ENCODE data around the gene PTGIS. TPM values are rescaled to one million over a fixed set of nuclear protein-coding genes. Genes with fewer than 3 reads are reported as not detected.

PTGIS gene
- total and polyA plus RNA-seq, 2 donors (not counting 3 experiments of a cell fraction or from before 2014, with no cell fraction given): 6.2 to 11.8 TPM

DNA sequence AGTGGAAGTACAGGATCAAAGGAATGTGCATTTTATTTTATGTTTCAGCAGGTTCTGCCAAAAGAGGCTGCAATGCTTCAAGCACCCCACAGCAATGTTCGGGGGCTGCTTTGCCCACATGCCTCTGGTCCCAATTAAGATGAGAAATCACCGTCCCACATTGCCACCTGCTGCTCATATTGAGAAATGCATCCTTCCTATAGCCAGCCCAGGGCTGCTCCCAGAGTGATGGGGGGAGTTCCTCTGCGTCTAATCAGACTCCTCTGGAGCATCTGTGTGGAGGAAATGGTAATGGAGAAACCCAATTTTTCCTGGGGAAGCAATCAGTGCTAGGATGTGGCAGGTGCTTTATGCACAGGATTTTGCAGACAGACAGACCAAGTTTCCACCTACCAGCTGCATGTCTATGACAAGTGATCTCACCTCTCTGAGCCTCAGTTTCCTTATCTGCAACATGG, 33.7 kb downstream of the PTGIS start:
- H2AFZ ChIP-seq (ENCODE audit: low read depth, low read length): no peak overlapping the region
- H3K9me3 ChIP-seq (replicated peaks; ENCODE audit: control insufficient read depth, insufficient read depth, low read length): no peaks in the 10 kb centered on the region
- H3K9me1 ChIP-seq (replicated peaks; ENCODE audit: control insufficient read depth, extremely low read depth, insufficient read depth, low read length): no peaks in the 10 kb centered on the region
- intact Hi-C loops (cut with micrococcal nuclease): loop anchor here (1.0 kb wide), 2 partner anchors 50 to 200 kb away; no protein-coding TSS in a partner anchor
- H3K27me3 ChIP-seq (ENCODE audit: control insufficient read depth in 2 of 2, insufficient read depth in 2 of 2, low read length in 2 of 2): peaks cover 0 to 2% of the 10 kb centered on the region in 2 experiments
- dilution Hi-C loops (cut with MboI; ENCODE audit: extremely low pct_ligation_motif_present, low sequenced_read_pairs): no loop called here
- no peaks in the 10 kb centered on the region for H3K4me1 ChIP-seq (ENCODE audit: control insufficient read depth, extremely low read depth, insufficient read depth, low read length)
- no peaks in the 10 kb centered on the region for H3K36me3 ChIP-seq (ENCODE audit: control insufficient read depth in 2 of 2, extremely low read depth in 1 of 2, insufficient read depth in 2 of 2, low read length in 2 of 2)
- no peak overlapping the region for H3K27ac ChIP-seq (ENCODE audit: insufficient read depth, low read depth, low read length)
- no peak overlapping the region for H3K4me2 ChIP-seq (ENCODE audit: insufficient read depth, low read length)
- H3K4me3 ChIP-seq (replicated peaks in 1 of 3; ENCODE audit: insufficient read depth in 1 of 3, low read depth in 1 of 3, low read length in 3 of 3): no peak overlapping the region
- no peak overlapping the region for H3K9ac ChIP-seq (replicated peaks; ENCODE audit: extremely low read depth, insufficient read depth, low read length)
- ChIA-PET POLR2A (no interaction called here), CTCF (interaction anchor here (0.8 to 1.8 kb wide), 12 partner anchors 9 to 379 kb away, joined by 3 to 10 read pairs (median 4); no protein-coding TSS in a partner anchor)
- no peaks in the 10 kb centered on the region for H3K79me2 ChIP-seq (ENCODE audit: control insufficient read depth, insufficient read depth, low read length)
- DNase-seq (ENCODE audit: low read depth, low spot score): peak; percentile 60
- no TSS peak for BruUV-seq (replicated peaks)
- no peaks in the 10 kb centered on the region for H4K20me1 ChIP-seq (replicated peaks; ENCODE audit: control insufficient read depth, extremely low read depth, insufficient read depth, low read length)
- peak; percentile 89 for FAIRE-seq
- TF ChIP-seq, protein P1, sequence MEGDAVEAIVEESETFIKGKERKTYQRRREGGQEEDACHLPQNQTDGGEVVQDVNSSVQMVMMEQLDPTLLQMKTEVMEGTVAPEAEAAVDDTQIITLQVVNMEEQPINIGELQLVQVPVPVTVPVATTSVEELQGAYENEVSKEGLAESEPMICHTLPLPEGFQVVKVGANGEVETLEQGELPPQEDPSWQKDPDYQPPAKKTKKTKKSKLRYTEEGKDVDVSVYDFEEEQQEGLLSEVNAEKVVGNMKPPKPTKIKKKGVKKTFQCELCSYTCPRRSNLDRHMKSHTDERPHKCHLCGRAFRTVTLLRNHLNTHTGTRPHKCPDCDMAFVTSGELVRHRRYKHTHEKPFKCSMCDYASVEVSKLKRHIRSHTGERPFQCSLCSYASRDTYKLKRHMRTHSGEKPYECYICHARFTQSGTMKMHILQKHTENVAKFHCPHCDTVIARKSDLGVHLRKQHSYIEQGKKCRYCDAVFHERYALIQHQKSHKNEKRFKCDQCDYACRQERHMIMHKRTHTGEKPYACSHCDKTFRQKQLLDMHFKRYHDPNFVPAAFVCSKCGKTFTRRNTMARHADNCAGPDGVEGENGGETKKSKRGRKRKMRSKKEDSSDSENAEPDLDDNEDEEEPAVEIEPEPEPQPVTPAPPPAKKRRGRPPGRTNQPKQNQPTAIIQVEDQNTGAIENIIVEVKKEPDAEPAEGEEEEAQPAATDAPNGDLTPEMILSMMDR (IDR thresholded peaks at IDR 0.05; ENCODE audit: extremely low read depth in 1 of 2, insufficient read depth in 1 of 2, low read depth in 1 of 2, low read length in 2 of 2): peak; percentile 71
- TF ChIP-seq POLR2A (IDR thresholded peaks at IDR 0.05; ENCODE audit: low read depth, low read length): no peak
- no peak for TF ChIP-seq GATA2 (IDR thresholded peaks at IDR 0.05; ENCODE audit: insufficient read depth, insufficient read length, low read depth, low read length)

DNA sequence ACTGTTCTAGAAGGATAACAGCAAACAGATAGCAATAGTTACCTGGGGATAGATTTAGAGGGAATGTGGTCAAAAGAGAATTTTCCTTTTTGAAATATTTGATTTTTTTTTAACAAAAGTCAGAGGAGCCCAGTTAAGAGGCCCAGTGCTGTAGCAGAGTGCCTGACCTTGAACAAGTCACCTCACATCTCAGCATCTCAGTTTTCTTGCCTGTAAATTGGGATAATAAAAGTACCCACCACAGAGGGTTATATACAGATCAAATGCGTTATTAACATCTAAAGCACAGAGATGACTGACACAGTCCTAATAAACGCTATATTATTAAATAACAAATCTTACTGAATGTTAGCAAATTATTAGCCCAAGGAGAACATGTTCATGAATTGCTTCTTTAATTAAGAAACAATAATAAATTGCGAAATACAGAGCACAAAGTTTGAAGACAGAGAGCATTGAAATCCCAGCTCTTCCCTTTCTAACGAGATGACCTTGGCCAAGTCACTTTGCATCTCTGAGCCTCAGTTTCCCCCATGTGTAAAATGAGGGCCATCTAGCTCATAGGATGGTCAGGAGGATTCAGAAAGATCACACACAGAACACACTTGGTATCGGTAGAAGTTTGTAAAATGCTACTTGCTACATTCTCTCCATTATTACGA, 35.5 kb downstream of the PTGIS start:
- no peak for TF ChIP-seq POLR2AphosphoS5 (IDR thresholded peaks at IDR 0.05; ENCODE audit: insufficient read depth, low read depth, low read length)
- no peak for TF ChIP-seq MYC (IDR thresholded peaks at IDR 0.05; ENCODE audit: low read depth, low read length)
- TF ChIP-seq JUN (IDR thresholded peaks at IDR 0.05; ENCODE audit: borderline replicate concordance, insufficient read depth, insufficient read length, low read depth): no peak
- no peak for TF ChIP-seq FOS (IDR thresholded peaks at IDR 0.05; ENCODE audit: borderline replicate concordance, insufficient read depth, low read length)
- no peak for TF ChIP-seq POLR2A (IDR thresholded peaks at IDR 0.05; ENCODE audit: low read depth, low read length)
- TF ChIP-seq, protein P2, sequence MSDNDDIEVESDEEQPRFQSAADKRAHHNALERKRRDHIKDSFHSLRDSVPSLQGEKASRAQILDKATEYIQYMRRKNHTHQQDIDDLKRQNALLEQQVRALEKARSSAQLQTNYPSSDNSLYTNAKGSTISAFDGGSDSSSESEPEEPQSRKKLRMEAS (IDR thresholded peaks at IDR 0.05; ENCODE audit: insufficient read depth, insufficient read length): no peak
- TF ChIP-seq, protein P1 (IDR thresholded peaks at IDR 0.05; ENCODE audit: extremely low read depth in 1 of 2, insufficient read depth in 1 of 2, low read depth in 1 of 2, low read length in 2 of 2): no peak
- no peak for TF ChIP-seq EZH2 (IDR thresholded peaks at IDR 0.05; ENCODE audit: borderline replicate concordance, low read depth, low read length, severe bottlenecking)
- no peak for TF ChIP-seq GATA2 (IDR thresholded peaks at IDR 0.05; ENCODE audit: insufficient read depth, insufficient read length, low read depth, low read length)
- dilution Hi-C loops (cut with MboI; ENCODE audit: extremely low pct_ligation_motif_present, low sequenced_read_pairs): no loop called here
- CTCF ChIA-PET: no interaction called here

More for the DNA sequence above, 35.5 kb downstream of the PTGIS start:
- Histone ChIP-seq H3K4me2 (ENCODE audit: insufficient read depth, low read length) (no peak overlapping the region), H3K9me1 (replicated peaks; ENCODE audit: control insufficient read depth, extremely low read depth, insufficient read depth, low read length) (no peaks in the 10 kb centered on the region), H3K9me3 (replicated peaks; ENCODE audit: control insufficient read depth, insufficient read depth, low read length) (no peaks in the 10 kb centered on the region), H2AFZ (ENCODE audit: low read depth, low read length) (no peak overlapping the region), H3K4me3 (replicated peaks in 1 of 3; ENCODE audit: insufficient read depth in 1 of 3, low read depth in 1 of 3, low read length in 3 of 3) (no peak overlapping the region), H3K9ac (replicated peaks; ENCODE audit: extremely low read depth, insufficient read depth, low read length) (no peak overlapping the region), H4K20me1 (replicated peaks; ENCODE audit: control insufficient read depth, extremely low read depth, insufficient read depth, low read length) (no peaks in the 10 kb centered on the region), H3K27me3 (ENCODE audit: control insufficient read depth in 2 of 2, insufficient read depth in 2 of 2, low read length in 2 of 2) (peaks cover 0 to 2% of the 10 kb centered on the region in 2 experiments), H3K4me1 (ENCODE audit: control insufficient read depth, extremely low read depth, insufficient read depth, low read length) (no peaks in the 10 kb centered on the region), H3K79me2 (ENCODE audit: control insufficient read depth, insufficient read depth, low read length) (no peaks in the 10 kb centered on the region), H3K36me3 (ENCODE audit: control insufficient read depth in 2 of 2, extremely low read depth in 1 of 2, insufficient read depth in 2 of 2, low read length in 2 of 2) (no peaks in the 10 kb centered on the region), H3K27ac (ENCODE audit: insufficient read depth, low read depth, low read length) (no peak overlapping the region)
- FAIRE-seq (no peak), DNase-seq (ENCODE audit: low read depth, low spot score) (no peak)
- intact Hi-C loops (cut with micrococcal nuclease): no loop called here
- BruUV-seq (replicated peaks): no TSS peak
- POLR2A ChIA-PET: no interaction called here
